Measurements from ENCODE around the gene GSE1. TPM values are rescaled to one million over a fixed set of nuclear protein-coding genes. Genes with fewer than 3 reads are reported as not detected.

Gene GSE1
- total and polyA plus RNA-seq, 2 of the 13 experiments (the other 11 are each of a cell fraction or from before 2014, with no cell fraction given), result 16.1 to 31.2 TPM

DNA sequence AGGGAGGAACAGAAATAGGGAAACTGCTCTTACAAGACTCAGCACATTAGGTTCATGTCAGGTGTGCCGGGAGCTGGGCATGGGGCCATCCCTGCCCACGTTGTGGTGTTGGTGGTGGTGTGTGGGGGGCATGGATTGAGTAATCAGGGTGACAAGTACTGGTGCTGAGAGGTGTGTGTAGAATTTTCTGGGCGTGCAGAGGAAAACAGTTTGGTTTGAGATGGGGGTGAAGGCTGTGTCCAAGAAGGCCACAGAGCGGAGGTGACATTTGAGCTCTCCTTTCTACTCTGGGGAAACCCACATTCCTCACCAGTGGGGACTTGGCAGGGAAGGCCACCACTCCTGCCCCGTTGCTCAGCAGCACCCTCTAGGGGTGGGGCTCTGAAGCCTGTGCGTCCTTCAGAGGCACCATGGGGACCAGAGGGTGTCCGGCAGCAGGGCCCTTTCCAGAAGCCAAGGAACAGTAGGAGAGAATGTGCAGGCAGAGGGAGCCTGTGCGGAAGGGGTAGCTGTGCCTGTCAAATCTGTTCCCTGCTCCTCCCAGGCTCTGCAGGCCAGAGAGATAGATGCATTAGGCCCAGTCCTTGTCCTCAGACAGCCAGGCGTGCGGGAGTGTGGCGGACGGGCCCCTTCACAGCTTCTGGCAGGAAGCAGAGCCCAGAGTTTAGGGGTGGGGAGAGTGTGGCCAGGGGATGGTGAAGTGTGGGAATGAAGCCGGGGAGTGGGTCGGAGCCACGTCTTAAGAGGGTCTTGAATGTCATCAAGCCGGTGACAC lies 48.7 kb upstream of the GSE1 start (continued):
- TF ChIP-seq, protein P1, sequence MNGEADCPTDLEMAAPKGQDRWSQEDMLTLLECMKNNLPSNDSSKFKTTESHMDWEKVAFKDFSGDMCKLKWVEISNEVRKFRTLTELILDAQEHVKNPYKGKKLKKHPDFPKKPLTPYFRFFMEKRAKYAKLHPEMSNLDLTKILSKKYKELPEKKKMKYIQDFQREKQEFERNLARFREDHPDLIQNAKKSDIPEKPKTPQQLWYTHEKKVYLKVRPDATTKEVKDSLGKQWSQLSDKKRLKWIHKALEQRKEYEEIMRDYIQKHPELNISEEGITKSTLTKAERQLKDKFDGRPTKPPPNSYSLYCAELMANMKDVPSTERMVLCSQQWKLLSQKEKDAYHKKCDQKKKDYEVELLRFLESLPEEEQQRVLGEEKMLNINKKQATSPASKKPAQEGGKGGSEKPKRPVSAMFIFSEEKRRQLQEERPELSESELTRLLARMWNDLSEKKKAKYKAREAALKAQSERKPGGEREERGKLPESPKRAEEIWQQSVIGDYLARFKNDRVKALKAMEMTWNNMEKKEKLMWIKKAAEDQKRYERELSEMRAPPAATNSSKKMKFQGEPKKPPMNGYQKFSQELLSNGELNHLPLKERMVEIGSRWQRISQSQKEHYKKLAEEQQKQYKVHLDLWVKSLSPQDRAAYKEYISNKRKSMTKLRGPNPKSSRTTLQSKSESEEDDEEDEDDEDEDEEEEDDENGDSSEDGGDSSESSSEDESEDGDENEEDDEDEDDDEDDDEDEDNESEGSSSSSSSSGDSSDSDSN (CRISPR knock-in tag; IDR thresholded peaks at IDR 0.05), result no peak
- TF ChIP-seq CBFB (CRISPR knock-in tag; IDR thresholded peaks at IDR 0.05), result no peak
- TF ChIP-seq, protein P2, sequence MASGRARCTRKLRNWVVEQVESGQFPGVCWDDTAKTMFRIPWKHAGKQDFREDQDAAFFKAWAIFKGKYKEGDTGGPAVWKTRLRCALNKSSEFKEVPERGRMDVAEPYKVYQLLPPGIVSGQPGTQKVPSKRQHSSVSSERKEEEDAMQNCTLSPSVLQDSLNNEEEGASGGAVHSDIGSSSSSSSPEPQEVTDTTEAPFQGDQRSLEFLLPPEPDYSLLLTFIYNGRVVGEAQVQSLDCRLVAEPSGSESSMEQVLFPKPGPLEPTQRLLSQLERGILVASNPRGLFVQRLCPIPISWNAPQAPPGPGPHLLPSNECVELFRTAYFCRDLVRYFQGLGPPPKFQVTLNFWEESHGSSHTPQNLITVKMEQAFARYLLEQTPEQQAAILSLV (CRISPR knock-in tag; IDR thresholded peaks at IDR 0.05; ENCODE audit: borderline replicate concordance), result 0 out of 2 replicates have a peak, but pooled peaks have one; percentile 26
- no peak for TF ChIP-seq TEAD2 (CRISPR knock-in tag; IDR thresholded peaks at IDR 0.05)
- TF ChIP-seq, protein P3, sequence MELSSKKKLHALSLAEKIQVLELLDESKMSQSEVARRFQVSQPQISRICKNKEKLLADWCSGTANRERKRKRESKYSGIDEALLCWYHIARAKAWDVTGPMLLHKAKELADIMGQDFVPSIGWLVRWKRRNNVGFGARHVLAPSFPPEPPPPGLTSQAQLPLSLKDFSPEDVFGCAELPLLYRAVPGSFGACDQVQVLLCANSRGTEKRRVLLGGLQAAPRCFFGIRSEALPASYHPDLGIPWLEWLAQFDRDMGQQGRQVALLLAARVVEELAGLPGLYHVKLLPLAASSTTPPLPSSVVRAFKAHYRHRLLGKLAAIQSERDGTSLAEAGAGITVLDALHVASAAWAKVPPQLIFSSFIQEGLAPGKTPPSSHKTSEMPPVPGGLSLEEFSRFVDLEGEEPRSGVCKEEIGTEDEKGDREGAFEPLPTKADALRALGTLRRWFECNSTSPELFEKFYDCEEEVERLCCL (CRISPR knock-in tag; IDR thresholded peaks at IDR 0.05; ENCODE audit: borderline replicate concordance), result no peak
- TF ChIP-seq, protein P4, sequence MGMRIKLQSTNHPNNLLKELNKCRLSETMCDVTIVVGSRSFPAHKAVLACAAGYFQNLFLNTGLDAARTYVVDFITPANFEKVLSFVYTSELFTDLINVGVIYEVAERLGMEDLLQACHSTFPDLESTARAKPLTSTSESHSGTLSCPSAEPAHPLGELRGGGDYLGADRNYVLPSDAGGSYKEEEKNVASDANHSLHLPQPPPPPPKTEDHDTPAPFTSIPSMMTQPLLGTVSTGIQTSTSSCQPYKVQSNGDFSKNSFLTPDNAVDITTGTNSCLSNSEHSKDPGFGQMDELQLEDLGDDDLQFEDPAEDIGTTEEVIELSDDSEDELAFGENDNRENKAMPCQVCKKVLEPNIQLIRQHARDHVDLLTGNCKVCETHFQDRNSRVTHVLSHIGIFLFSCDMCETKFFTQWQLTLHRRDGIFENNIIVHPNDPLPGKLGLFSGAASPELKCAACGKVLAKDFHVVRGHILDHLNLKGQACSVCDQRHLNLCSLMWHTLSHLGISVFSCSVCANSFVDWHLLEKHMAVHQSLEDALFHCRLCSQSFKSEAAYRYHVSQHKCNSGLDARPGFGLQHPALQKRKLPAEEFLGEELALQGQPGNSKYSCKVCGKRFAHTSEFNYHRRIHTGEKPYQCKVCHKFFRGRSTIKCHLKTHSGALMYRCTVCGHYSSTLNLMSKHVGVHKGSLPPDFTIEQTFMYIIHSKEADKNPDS (CRISPR knock-in tag; IDR thresholded peaks at IDR 0.05), result no peak
- no peak for TF ChIP-seq PAX8 (CRISPR knock-in tag; IDR thresholded peaks at IDR 0.05; ENCODE audit: borderline replicate concordance)
- no peak for TF ChIP-seq MZF1 (CRISPR knock-in tag; IDR thresholded peaks at IDR 0.05; ENCODE audit: borderline replicate concordance)
- TF ChIP-seq NFYB (CRISPR knock-in tag; IDR thresholded peaks at IDR 0.05), result no peak
- no peak for TF ChIP-seq KDM4B (CRISPR knock-in tag; IDR thresholded peaks at IDR 0.05)
- TF ChIP-seq ZBTB25 (CRISPR knock-in tag; IDR thresholded peaks at IDR 0.05), result no peak
- TF ChIP-seq, protein P5, sequence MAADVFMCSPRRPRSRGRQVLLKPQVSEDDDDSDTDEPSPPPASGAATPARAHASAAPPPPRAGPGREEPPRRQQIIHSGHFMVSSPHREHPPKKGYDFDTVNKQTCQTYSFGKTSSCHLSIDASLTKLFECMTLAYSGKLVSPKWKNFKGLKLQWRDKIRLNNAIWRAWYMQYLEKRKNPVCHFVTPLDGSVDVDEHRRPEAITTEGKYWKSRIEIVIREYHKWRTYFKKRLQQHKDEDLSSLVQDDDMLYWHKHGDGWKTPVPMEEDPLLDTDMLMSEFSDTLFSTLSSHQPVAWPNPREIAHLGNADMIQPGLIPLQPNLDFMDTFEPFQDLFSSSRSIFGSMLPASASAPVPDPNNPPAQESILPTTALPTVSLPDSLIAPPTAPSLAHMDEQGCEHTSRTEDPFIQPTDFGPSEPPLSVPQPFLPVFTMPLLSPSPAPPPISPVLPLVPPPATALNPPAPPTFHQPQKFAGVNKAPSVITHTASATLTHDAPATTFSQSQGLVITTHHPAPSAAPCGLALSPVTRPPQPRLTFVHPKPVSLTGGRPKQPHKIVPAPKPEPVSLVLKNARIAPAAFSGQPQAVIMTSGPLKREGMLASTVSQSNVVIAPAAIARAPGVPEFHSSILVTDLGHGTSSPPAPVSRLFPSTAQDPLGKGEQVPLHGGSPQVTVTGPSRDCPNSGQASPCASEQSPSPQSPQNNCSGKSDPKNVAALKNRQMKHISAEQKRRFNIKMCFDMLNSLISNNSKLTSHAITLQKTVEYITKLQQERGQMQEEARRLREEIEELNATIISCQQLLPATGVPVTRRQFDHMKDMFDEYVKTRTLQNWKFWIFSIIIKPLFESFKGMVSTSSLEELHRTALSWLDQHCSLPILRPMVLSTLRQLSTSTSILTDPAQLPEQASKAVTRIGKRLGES (CRISPR knock-in tag; IDR thresholded peaks at IDR 0.05; ENCODE audit: borderline replicate concordance), result no peak
- TF ChIP-seq ZBTB38 (CRISPR knock-in tag; IDR thresholded peaks at IDR 0.05), result peak; percentile 48; the same call in 1 of the 2 replicates
- TF ChIP-seq ZBTB46 (CRISPR knock-in tag; IDR thresholded peaks at IDR 0.05; ENCODE audit: borderline replicate concordance), result no peak
- no peak for TF ChIP-seq ZNF274 (CRISPR knock-in tag; IDR thresholded peaks at IDR 0.05)
